Fibroblast of skin of right biceps (primary cell): ENCODE data around the gene FGF9.

Source experiments
- DNase-seq: peaks from one replicate; pipeline ENCODE4 v3.0.0-alpha.2; 2013

Gene FGF9

GRCh38 chr13:21670883-21671619 lies at the start of gene FGF9:
Gene FGF9 (plus strand): TSS chr13:21671073. CDS start chr13:21671913, 840 bp downstream.
- peak; percentile 74 for DNase-seq

- DNase-seq: peak; percentile 15
Measured at GRCh38 chr13:21625366-21625765, 45.5 kb upstream of the FGF9 start.

GRCh38 chr13:21632196-21632595 lies 38.7 kb upstream of the FGF9 start:
- DNase-seq: no peak

GRCh38 chr13:21636656-21637055 lies 34.2 kb upstream of the FGF9 start:
- DNase-seq: no peak

GRCh38 chr13:21637296-21637695 lies 33.6 kb upstream of the FGF9 start:
- DNase-seq: peak; percentile 22

GRCh38 chr13:21638319-21639282 lies 32.3 kb upstream of the FGF9 start:
- DNase-seq: peak; percentile 3

- no peak for DNase-seq
Measured at GRCh38 chr13:21639561-21639960, 31.3 kb upstream of the FGF9 start.

- DNase-seq: no peak
Measured at GRCh38 chr13:21641629-21642028, 29.2 kb upstream of the FGF9 start.

- DNase-seq: peak; percentile 56
Measured at GRCh38 chr13:21657538-21657937, 13.3 kb upstream of the FGF9 start.

GRCh38 chr13:21659087-21659486 lies 11.8 kb upstream of the FGF9 start:
- no peak for DNase-seq

GRCh38 chr13:21661097-21661909 lies 9.6 kb upstream of the FGF9 start:
- no peak for DNase-seq

- DNase-seq: no peak
Measured at GRCh38 chr13:21663197-21663596, 7.7 kb upstream of the FGF9 start.

- no peak for DNase-seq
Measured at GRCh38 chr13:21668732-21669275, 2.1 kb upstream of the FGF9 start.

- peak; percentile 66 for DNase-seq
Measured at GRCh38 chr13:21670006-21670882, 629 bp upstream of the FGF9 start.

GRCh38 chr13:21671620-21672286 lies 880 bp downstream of the FGF9 start:
- no peak for DNase-seq

GRCh38 chr13:21672287-21672680 lies 1.4 kb downstream of the FGF9 start:
- no peak for DNase-seq

GRCh38 chr13:21672796-21673538 lies 2.1 kb downstream of the FGF9 start:
- no peak for DNase-seq

- DNase-seq: no peak
Measured at GRCh38 chr13:21673539-21673788, 2.6 kb downstream of the FGF9 start.

- peak; percentile 15 for DNase-seq
Measured at GRCh38 chr13:21673789-21674489, 3.1 kb downstream of the FGF9 start.

- no peak for DNase-seq
Measured at GRCh38 chr13:21674490-21675009, 3.7 kb downstream of the FGF9 start.
